ENCODE results near the gene TPRN.
"Not testable (repeated sequence)": the region's sequence is repeated elsewhere in the genome, so short reads cannot be mapped to it uniquely, and the experiment has no call there.

TPRN gene

DNA sequence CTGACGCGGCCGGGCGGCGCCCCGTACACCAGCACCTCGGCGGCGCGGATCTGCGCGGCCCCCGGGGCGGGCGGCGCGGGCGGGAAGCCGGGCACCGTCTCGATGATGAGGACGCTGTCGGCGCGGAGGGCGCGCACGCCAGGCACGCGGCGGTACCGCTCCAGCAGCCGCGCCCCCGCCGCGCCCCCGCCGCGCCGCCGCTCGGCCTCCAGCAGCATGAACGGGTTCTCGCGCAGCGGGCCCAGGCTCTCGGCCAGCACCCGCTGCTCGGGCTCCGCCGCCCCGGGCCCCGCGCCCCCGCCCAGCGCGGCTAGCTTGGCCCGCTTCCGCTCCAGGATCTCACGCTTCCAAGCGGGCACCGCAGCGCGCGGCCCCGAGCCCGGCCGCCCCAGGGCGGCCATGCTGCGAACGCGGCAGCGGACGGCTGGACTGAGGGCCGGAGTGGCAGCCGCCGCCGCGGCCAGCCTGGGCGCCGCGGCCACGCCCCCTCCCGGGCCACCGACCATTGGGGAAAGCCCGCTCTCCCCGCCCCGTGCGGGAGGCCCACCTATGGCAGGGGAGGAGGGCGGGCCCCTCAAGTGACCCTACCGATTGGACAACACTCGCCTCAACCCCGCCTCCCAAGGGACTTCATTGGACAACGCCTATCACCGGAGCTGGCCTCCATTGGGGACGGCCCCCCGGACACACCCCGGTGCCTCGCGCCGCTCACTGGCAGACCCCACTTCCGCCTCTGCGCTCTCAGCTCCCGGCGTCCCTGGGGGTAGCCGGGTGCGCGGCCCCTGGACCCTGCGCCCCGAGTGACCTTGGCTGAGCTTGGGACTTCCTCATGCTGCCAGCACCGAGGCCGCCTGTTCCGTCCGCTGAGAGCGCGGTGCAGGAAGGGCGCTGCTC lies at the start of gene TPRN:
TSS of gene TPRN (minus strand) at position 431 of the 894 bp plus-strand sequence. CDS start at position 401, 30 bp downstream.
- peak; percentile 96 for DNase-seq

DNA sequence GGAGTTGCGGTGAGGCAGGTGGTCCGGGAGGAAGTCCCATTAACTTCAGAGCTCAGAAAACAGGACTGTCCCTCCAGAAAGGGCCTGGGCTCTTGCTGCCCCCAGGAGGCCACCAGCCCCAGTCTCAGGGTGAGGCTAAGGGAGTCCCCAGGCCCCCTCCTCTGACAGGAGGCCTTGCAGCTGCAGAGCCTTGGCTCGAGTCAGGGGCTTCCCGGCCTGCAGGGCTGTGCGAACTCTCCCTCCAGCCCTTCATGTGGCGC lies 47.3 kb upstream of the TPRN start:
- no peak for DNase-seq

DNA sequence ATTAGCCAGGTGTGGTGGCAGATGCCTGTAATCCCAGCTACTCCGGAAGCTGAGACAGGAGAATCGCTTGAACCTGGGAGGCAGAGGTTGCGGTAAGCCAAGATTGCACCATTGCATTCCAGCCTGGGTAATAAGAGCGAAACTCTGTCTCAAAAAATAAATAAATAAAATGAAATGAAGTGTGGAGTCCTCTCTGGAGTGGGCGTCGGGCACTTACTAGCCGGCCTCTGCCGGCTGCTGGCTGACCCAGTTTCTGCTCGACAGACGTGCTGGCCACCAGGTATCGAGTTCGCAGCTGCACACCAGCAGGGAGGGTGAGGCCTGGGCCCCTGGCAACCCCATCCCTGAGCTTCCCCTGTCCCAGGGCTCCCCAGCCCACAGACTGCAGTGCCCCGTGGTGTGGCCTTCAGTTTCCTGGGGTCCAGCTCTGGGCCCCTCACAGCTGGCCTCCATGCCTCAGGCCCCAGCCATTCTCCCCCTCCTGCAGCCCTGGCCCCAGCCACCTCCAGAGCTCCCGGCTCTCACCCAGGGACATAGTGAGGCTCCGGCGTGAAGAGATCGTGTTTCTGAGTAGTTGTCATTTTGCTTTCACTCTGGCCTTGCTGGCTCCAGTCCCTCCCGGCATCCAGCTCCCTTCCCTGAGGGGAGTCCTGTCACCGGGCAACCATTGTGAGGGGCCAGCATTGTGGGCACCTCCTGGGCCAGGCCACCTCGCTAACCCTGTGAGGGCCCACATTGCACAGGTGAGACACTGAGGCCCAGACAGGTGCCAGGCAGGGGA lies 46.8 kb upstream of the TPRN start:
- DNase-seq = no peak

DNA sequence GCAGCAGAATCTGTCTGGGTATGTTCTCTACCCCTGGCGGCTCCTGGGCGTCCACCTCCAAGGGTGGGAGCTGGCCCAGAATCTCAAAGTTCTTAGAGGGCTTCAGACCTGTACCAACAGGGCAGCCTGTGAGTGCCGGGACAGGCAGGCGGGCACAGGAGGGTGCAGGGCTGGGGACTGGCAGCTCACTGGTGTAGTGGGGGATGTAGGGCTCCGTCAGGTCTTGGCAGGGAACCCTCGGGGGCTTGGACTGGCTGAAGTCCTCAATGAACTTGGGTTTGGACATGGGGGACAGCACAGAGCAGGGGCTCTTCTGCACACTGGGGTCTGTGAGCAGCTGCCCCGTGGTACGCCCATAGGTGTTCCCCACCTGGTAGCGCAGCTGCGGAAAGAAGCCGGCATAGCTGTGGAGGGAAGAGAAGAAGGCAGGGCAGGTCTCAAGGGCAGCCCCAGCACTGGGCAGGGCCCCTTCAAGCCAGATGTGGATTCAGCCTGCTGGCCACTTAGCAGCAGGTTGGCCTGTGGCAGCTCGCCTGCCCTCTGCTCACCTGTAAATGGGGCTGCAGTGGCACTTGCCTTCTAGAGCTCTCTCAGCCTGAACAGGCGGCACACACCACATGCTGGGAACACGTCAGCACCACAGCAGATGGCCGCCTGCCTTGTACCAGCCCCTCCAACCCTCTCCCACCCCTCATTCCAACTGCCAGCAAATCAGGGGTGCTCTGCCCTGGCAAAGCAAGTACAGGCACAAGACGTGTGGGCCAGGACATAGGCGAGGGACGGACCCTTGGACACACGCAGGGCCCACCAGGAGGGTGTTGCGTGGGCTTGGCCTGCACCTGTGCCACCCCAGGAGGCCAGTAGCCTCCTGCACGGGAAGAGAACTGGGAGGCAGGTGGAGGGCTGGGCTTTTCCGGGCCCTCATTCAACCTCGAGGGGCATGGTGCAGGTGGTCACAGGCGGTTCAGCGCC lies 45.2 kb upstream of the TPRN start:
- no peak for DNase-seq

DNA sequence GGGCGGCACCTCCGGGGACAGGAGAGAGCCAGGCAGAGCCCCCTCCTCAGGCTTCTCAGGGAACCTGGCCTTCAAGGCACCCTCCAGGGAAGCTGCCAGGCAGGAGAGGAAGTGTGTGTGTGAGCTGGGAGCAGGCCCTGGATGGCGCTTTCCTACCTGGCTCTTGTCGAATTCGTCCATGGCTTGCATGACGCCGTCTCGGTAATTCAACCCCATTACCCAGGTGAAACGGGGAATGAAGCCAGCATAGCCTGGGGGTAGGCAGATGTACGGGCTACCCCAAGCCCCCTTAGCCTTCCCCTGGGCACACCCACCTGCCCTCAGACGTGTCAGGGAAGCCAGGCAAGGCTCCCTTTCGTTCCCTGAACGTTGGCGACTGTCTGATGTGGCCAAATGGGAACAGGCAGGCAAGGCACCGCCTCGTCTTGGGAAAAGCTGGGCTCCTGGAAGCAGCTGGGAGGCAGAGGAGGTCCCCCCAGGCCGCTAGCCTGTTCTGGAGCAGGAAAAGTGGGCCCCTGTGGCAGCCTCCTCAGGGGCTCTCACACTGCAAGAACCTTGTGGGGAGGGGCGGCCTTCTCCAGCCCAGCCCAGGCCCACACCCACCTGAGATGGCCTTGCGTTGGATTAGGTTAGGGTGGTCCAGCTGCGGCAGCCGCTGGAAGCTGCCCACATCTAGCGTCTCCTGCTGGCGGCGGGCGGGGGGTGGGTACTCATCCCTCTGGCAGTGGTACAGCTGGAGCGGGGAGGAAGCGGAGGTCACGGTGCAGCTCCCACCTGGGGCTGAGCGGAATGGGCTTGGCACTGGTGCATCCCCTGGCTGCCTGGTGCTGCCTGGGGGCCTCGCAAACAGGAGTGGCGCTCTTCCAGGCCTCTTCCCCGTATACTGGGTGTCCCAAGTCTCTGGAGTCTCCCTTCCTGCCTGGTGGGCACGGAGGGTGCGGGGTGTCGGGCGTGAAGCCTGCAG lies 44.2 kb upstream of the TPRN start:
- no peak for DNase-seq

- DNase-seq = no peak
These were observed 43.3 kb upstream of the TPRN start for GRCh38 chr9:137243626-137244485.

- DNase-seq = not testable (repeated sequence)
These were observed 42.7 kb upstream of the TPRN start for GRCh38 chr9:137243266-137243625.

- DNase-seq = no peak
These were observed 42.0 kb upstream of the TPRN start for GRCh38 chr9:137242269-137243203.

DNA sequence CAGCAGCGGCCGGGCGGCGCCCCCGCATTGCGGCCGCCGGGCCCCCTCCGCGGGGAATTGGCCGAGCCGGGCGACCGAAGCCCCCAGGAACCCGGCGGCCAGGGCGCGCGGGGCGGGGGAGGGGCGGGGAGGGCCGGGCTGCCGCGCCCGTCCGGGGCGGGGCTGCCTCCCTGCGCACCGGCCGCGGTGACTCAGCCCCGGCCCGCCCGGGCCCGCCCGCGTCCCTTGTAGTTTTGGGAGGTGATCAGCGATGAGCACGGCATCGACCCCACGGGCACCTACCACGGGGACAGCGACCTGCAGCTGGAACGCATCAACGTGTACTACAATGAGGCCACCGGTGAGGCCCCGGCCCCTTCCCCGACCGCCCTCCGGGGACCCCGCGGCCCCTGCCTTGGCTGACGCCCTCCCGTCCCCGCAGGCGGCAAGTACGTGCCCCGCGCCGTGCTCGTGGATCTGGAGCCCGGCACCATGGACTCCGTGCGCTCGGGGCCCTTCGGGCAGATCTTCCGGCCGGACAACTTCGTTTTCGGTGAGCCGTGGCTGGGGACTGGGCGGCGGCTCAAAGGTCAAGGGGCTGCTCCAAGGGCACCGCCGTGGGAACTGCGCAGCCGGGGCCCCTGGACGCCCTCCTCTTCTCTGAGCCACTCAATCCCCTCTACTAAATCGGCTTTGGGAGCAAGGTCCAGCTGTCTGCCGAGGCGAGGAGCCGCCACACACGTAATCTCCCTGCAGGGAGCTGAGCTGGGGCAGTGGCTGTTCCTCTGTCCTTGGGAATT lies 41.1 kb upstream of the TPRN start:
- DNase-seq = peak; percentile 31

DNA sequence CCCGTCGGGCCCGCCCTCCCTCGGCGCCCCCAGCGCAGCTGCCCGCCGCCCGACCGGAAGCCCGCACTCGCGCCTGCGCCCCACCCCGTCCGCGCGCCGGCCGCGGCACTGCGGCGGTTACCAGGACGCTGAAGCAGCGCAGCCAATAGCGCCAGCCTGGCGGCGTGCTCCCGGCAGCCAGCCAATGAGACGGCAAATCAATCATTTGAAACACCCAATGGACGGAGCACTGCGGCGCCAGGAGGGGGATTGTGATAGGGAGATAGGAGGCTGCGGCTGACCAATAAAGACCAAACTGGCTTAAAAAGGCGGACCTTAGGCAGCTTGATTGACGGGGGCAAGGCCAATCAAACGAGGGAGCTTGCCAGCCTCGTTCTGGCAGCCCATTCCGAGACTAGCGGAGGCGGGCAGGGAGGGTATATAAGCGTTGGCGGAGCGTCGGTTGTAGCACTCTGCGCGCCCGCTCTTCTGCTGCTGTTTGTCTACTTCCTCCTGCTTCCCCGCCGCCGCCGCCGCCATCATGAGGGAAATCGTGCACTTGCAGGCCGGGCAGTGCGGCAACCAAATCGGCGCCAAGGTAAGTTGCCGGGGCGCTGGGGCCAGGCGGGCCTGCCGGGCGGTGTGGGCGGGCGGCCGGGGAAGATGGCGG lies 40.4 kb upstream of the TPRN start, which contains the start of gene TUBB4B:
TSS of gene TUBB4B (plus strand) at position 447 of the 649 bp plus-strand sequence. CDS start at position 521, 74 bp downstream.
- DNase-seq = peak; percentile 99

DNA sequence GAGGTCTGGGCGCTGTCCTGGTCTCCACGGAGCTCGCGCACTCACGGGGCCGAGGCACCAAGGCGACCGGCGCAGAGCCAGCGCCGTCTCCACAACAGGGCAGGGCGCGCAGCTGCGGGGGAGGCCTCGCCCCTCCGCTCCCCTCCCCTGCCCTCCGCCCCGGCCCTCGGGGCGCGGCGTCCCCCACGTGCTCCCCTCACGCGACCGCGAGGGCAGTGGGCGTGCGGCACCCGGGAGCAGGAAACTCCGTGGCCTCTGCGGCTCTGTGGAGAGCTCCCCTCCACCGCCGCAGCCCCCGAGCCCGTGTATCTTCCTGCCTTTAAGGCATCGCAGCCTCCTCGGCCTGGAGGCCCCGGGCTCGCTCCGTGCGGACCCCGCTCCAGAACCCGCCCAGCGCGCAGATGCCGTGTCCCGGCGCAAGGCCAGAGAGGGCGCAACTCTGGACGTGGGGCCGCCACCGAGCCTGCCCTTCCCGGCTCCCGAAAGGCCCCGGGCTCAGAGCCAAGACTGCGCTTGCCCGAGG lies 39.8 kb upstream of the TPRN start:
- DNase-seq = peak; percentile 45

GRCh38 chr9:137239541-137240200 lies 39.1 kb upstream of the TPRN start:
- DNase-seq = not testable (repeated sequence)

DNA sequence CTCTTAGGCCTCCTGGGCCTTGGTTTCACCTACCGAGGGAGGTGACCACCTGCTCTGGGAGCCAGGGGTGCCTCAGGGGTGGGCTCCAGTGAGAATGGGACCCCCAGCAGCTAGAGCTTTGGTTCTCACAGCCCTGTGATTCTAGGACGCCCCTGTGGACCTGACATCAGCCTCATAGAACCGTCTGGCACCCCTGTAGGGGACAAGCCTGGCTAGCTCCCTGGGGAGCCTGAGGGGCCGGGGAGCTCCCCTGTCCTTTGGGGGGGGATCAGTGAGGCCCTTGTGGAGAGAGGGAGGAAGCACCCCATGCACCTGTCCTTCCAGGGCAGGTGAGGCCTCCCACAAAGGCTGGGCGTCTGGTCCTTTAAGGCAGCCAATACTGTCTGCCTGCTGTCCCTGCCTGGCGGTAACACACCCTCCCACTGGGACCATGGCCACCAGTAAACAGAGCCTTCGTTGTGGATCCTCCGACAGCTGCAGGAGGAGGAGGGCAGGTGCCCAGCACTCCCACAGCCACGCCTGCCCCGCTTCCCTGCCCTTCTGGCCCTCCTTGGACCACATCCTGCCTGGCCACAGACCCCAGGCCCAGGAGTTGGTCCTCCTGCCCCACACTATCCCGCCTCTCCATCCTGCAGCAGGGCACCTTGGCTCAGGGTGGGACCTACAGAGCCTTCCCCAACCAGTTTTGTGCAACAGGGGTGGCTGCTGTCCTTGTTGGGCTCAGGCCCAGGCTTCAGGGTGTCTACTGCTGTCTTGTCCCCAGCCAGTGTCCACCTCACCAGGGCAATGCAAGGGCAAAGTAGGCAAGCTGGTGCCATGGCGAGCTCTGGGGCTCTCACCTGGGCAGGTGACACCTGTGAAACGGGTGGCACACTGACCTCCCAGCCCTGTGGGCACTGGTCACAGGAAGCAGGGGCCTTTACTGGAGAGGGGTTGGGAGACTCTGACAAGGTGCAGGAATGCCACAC lies 37.5 kb upstream of the TPRN start:
- no peak for DNase-seq

DNA sequence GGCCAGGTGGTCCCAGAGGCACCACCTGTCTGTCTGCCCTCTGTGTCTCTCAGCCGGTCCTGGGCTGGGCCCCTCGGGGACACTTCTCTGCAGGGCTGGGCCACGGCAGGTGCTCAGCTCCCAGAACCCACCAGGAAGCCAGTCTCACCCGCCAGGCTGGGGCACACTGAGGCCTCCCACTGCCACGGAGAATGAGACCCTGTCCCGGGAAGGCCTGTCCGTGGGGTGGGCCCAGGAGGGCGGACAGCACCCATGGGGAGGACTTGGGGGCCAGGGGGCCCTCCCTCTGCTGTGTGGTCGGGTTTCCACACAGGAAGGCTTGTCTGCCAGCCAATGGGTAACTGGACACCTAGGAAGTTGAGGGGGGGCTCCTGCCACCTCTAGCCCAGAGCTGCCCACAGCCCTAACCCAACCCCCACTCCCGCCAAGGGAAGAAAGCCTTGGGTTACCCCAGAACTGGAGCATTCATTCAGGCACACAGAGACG lies 36.4 kb upstream of the TPRN start:
- DNase-seq = no peak

- DNase-seq = peak; percentile 56
These were observed 35.8 kb upstream of the TPRN start for GRCh38 chr9:137236238-137236935.

All from amniotic stem cell (primary cell).